HL-60 (cell line): ENCODE results near the gene MAN2B2.

Experiments used
- DNase-seq, 2 experiments: peaks; one replicate each; pipeline ENCODE4 v3.0.0-alpha.2; 2010 to 2020; ENCODE audit warnings: low read depth in 1 of 2, low spot score in 1 of 2
- H3K27ac ChIP-seq: fragments of 250-450 bp; sonication (Bioruptor Pico); replicated peaks from 2 replicates; pipeline ENCODE4 v1.5.1; 2020; ENCODE audit warnings: mild to moderate bottlenecking, moderate library complexity
- H3K27me3 ChIP-seq: fragments of 250-450 bp; sonication (Bioruptor Pico); 2 replicates; pipeline ENCODE4 v1.5.1; 2021; ENCODE audit warnings: mild to moderate bottlenecking, moderate library complexity; ENCODE audit not compliant: insufficient read depth, poor library complexity, severe bottlenecking
- H3K4me3 ChIP-seq: replicated peaks from 2 replicates; pipeline ENCODE4 v1.5.1; 2011; ENCODE audit warnings: mild to moderate bottlenecking, control low read depth, low read length; ENCODE audit not compliant: insufficient read depth
- CTCF ChIP-seq: IDR thresholded peaks from one replicate; pipeline ENCODE4 v1.5.1; 2011; ENCODE audit warnings: low read length, control low read depth, inconsistent platforms; ENCODE audit not compliant: insufficient read depth
- GABPA ChIP-seq: IDR thresholded peaks from 2 replicates; pipeline ENCODE4 v1.6.1; 2012; ENCODE audit warnings: low read depth
- POLR2AphosphoS5 ChIP-seq: IDR thresholded peaks from 2 replicates; pipeline ENCODE4 v1.6.1; 2012; ENCODE audit warnings: low read depth
- REST ChIP-seq: IDR thresholded peaks from 2 replicates; pipeline ENCODE4 v1.6.1; 2012; ENCODE audit warnings: low read depth; ENCODE audit not compliant: insufficient replicate concordance
- SPI1 ChIP-seq: IDR thresholded peaks from 2 replicates; pipeline ENCODE4 v1.6.1; 2012; ENCODE audit warnings: low read depth, mild to moderate bottlenecking, borderline replicate concordance

MAN2B2 gene

GRCh38 chr4:6577409-6577808, 2.4 kb downstream of the MAN2B2 start:
- no peak for TF ChIP-seq POLR2AphosphoS5
- TF ChIP-seq GABPA = no peak
- no peak for TF ChIP-seq CTCF
- no peak for TF ChIP-seq SPI1
- no peak for TF ChIP-seq REST
- no peak for DNase-seq
- H3K4me3 ChIP-seq = no peak overlapping the region
- no peak overlapping the region for H3K27ac ChIP-seq
- peaks cover 2% of the 10 kb centered on the region for H3K27me3 ChIP-seq

- TF ChIP-seq CTCF (no peak), GABPA (no peak), SPI1 (no peak), REST (no peak), POLR2AphosphoS5 (no peak)
- Histone ChIP-seq H3K27ac (no peak overlapping the region), H3K4me3 (no peak overlapping the region), H3K27me3 (peaks cover 2% of the 10 kb centered on the region)
- no peak for DNase-seq
These were observed 3.2 kb downstream of the MAN2B2 start for GRCh38 chr4:6578221-6578620.

GRCh38 chr4:6580353-6580752, 5.4 kb downstream of the MAN2B2 start:
- no peak overlapping the region for H3K4me3 ChIP-seq
- no peak for TF ChIP-seq CTCF
- no peak for TF ChIP-seq GABPA
- no peak for TF ChIP-seq POLR2AphosphoS5
- no peak for TF ChIP-seq SPI1
- TF ChIP-seq REST = no peak
- no peak for DNase-seq
- no peaks in the 10 kb centered on the region for H3K27me3 ChIP-seq
- H3K27ac ChIP-seq = no peak overlapping the region
